DOHH2 (cell line): Measurements from ENCODE around the gene CCDC91.

Source experiments
- CTCF ChIP-seq: fragments of 200-600 bp; sonication (generic); IDR thresholded peaks from one replicate; pipeline ENCODE4 v1.5.1; 2014; ENCODE audit warnings: antibody characterized with exemption, mild to moderate bottlenecking, low read depth, low read length; ENCODE audit not compliant: poor library complexity, severe bottlenecking
- EZH2phosphoT487 ChIP-seq: fragments of 200-600 bp; sonication (generic); IDR thresholded peaks from 2 replicates; pipeline ENCODE4 v1.6.1; 2017; ENCODE audit warnings: borderline replicate concordance, mild to moderate bottlenecking, antibody characterized with exemption, low read length, moderate library complexity, mixed read lengths

GRCh38 chr12:28265435-28266042 is 75.3 kb downstream of the CCDC91 start:
- TF ChIP-seq CTCF = no peak
- TF ChIP-seq EZH2phosphoT487 = no peak
